ENCODE measurements around the gene BICD1. TPM values are rescaled to one million over a fixed set of nuclear protein-coding genes. Genes with fewer than 3 reads are reported as not detected.

The BICD1 gene
- total RNA-seq, 1 donor from 2014 or later = 33.8 TPM

- Histone ChIP-seq H3K4me3 (no peak overlapping the region), H3K9me3 (no peaks in the 10 kb centered on the region), H3K27me3 (no peaks in the 10 kb centered on the region), H3K27ac (no peak overlapping the region), H3K36me3 (no peaks in the 10 kb centered on the region), H3K4me1 (no peaks in the 10 kb centered on the region)
- intact Hi-C loops (cut with DNase I) = no loop called here
- DNase-seq (ENCODE audit: low spot score in 2 of 2) = no peak
- TF ChIP-seq CTCF (IDR thresholded peaks at IDR 0.05) = no peak
Measured at GRCh38 chr12:32145096-32145495, 38.4 kb downstream of the BICD1 start.

- Histone ChIP-seq H3K4me1 (no peaks in the 10 kb centered on the region), H3K36me3 (no peaks in the 10 kb centered on the region), H3K27ac (no peak overlapping the region), H3K9me3 (no peaks in the 10 kb centered on the region), H3K27me3 (no peaks in the 10 kb centered on the region), H3K4me3 (no peak overlapping the region)
- TF ChIP-seq CTCF (IDR thresholded peaks at IDR 0.05) = no peak
- intact Hi-C loops (cut with DNase I) = no loop called here
- no peak for DNase-seq (ENCODE audit: low spot score in 2 of 2)
Measured at GRCh38 chr12:32146074-32146873, 39.6 kb downstream of the BICD1 start.

GRCh38 chr12:32148372-32148771 is 41.7 kb downstream of the BICD1 start:
- no peaks in the 10 kb centered on the region for H3K27me3 ChIP-seq
- no peaks in the 10 kb centered on the region for H3K9me3 ChIP-seq
- no peak overlapping the region for H3K4me3 ChIP-seq
- intact Hi-C loops (cut with DNase I) = no loop called here
- no peaks in the 10 kb centered on the region for H3K4me1 ChIP-seq
- no peak overlapping the region for H3K27ac ChIP-seq
- H3K36me3 ChIP-seq = no peaks in the 10 kb centered on the region
- no peak for DNase-seq (ENCODE audit: low spot score in 2 of 2)
- TF ChIP-seq CTCF (IDR thresholded peaks at IDR 0.05) = no peak

- Histone ChIP-seq H3K4me3 (no peak overlapping the region), H3K9me3 (no peaks in the 10 kb centered on the region), H3K4me1 (no peaks in the 10 kb centered on the region), H3K27me3 (no peaks in the 10 kb centered on the region), H3K27ac (no peak overlapping the region), H3K36me3 (no peaks in the 10 kb centered on the region)
- no peak for TF ChIP-seq CTCF (IDR thresholded peaks at IDR 0.05)
- intact Hi-C loops (cut with DNase I) = no loop called here
- no peak for DNase-seq (ENCODE audit: low spot score in 2 of 2)
Measured at GRCh38 chr12:32149489-32149888, 42.8 kb downstream of the BICD1 start.

GRCh38 chr12:32151086-32151485 is 44.4 kb downstream of the BICD1 start:
- DNase-seq (ENCODE audit: low spot score in 2 of 2) = no peak
- H3K36me3 ChIP-seq = no peaks in the 10 kb centered on the region
- H3K27me3 ChIP-seq = no peaks in the 10 kb centered on the region
- H3K4me3 ChIP-seq = no peak overlapping the region
- intact Hi-C loops (cut with DNase I) = no loop called here
- TF ChIP-seq CTCF (IDR thresholded peaks at IDR 0.05) = no peak
- H3K9me3 ChIP-seq = no peaks in the 10 kb centered on the region
- no peak overlapping the region for H3K27ac ChIP-seq
- no peaks in the 10 kb centered on the region for H3K4me1 ChIP-seq

Data from ascending aorta (tissue), 2 donors.